Kidney epithelial cell (primary cell): Measurements from ENCODE around the gene ZNF646. TPM values are rescaled to one million over a fixed set of nuclear protein-coding genes. Genes with fewer than 3 reads are reported as not detected.

Experiments
- DNase-seq: peaks from one replicate; pipeline ENCODE4 v3.0.0-alpha.2; 2010; ENCODE audit warnings: low read depth
- H3K27me3 ChIP-seq: 2 replicates; pipeline ENCODE4 v1.6.0; 2011; ENCODE audit warnings: low read length; ENCODE audit not compliant: control insufficient read depth, insufficient read depth
- H3K36me3 ChIP-seq: 2 replicates; pipeline ENCODE4 v1.5.1; 2011; ENCODE audit warnings: low read length; ENCODE audit not compliant: control insufficient read depth, insufficient read depth
- H3K4me3 ChIP-seq: 2 replicates; pipeline ENCODE4 v1.5.1; 2011; ENCODE audit warnings: low read depth, mild to moderate bottlenecking, control low read depth, low read length
- CTCF ChIP-seq: IDR thresholded peaks from 2 replicates; pipeline ENCODE4 v1.5.1; 2011; ENCODE audit warnings: mild to moderate bottlenecking, moderate library complexity, low read length, control low read depth, inconsistent platforms; ENCODE audit not compliant: insufficient read depth, poor library complexity, severe bottlenecking
- total RNA-seq: library from RNA; depleted of rRNA; stranded (reverse); fragments of >200 nt; gene quantifications from 2 replicates; pipeline ENCODE4 v1.2.3, GENCODE V29; 2015

ZNF646 gene
- total RNA-seq, 1 donor from 2014 or later, result 17.8 TPM

- H3K4me3 ChIP-seq, result peak overlapping the region; percentile 90
- no peak for TF ChIP-seq CTCF
- no peak for DNase-seq
- peaks cover 2% of the 10 kb centered on the region for H3K36me3 ChIP-seq
- no peaks in the 10 kb centered on the region for H3K27me3 ChIP-seq
Observed at GRCh38 chr16:31072540-31073141, 1.6 kb upstream of the ZNF646 start.

DNA sequence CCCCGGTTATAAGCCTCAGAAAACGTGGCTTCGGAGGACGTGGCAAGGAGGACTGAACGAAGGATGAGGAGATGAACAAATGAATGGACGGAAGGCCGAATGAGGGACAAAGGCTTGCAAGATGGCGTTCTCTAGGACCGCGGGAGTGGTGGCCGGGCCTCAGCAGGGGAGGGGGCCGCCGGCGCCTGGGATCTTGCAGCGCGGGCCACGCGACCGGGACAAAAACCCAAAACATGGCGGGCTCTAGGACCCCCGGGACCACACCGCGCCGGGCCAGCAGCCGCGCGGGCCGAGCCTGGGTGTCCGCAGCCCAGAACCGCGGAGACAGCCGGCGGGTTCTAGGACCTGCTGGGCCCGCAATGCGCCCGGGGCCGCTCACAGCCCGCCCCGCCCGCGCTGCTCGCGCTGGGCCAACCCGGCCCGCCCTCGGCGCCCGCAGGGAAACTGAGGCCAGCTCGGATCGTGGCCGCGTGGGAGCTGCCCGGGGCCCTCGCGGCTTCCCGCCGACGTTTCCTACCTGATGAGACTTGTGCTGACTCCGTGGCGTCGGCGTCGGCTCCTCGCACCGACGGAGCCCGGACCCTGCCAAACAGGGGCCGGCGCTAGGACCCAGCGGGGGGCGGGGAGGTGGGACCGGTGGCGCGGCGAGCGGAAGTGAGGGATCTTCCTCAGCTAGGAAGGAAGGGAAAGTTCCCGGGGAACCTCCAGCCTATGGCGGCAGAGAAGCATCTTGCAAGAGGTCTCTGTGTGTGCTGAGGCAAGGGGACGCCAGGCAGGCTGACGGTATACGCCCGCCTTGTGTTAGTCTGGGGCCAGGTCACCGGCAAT, 866 bp upstream of the ZNF646 start:
- no peak for TF ChIP-seq CTCF
- no peak for DNase-seq
- no peaks in the 10 kb centered on the region for H3K27me3 ChIP-seq
- peaks cover 3% of the 10 kb centered on the region for H3K36me3 ChIP-seq
- H3K4me3 ChIP-seq, result peak overlapping the region; percentile 90

GRCh38 chr16:31074814-31075183, 577 bp downstream of the ZNF646 start:
- Histone ChIP-seq H3K4me3 (peak overlapping the region; percentile 90), H3K36me3 (peaks cover 3% of the 10 kb centered on the region), H3K27me3 (no peaks in the 10 kb centered on the region)
- TF ChIP-seq CTCF, result no peak
- DNase-seq, result no peak

DNA sequence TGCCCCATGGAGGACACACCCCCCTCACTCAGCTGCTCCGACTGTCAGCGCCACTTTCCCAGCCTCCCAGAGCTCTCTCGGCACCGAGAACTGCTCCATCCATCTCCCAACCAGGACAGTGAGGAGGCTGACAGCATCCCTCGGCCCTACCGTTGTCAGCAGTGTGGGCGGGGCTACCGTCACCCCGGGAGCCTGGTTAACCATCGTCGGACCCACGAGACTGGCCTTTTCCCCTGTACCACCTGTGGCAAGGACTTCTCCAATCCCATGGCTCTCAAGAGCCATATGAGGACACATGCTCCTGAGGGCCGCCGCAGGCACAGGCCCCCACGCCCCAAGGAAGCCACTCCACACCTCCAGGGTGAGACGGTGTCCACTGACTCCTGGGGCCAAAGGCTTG, 2.1 kb downstream of the ZNF646 start:
- TF ChIP-seq CTCF, result no peak
- Histone ChIP-seq H3K36me3 (peaks cover 6% of the 10 kb centered on the region), H3K4me3 (no peak overlapping the region), H3K27me3 (no peaks in the 10 kb centered on the region)
- no peak for DNase-seq

- H3K4me3 ChIP-seq, result no peak overlapping the region
- H3K27me3 ChIP-seq, result no peaks in the 10 kb centered on the region
- no peak for DNase-seq
- TF ChIP-seq CTCF, result no peak
- peaks cover 6% of the 10 kb centered on the region for H3K36me3 ChIP-seq
Observed at GRCh38 chr16:31077024-31077423, 2.8 kb downstream of the ZNF646 start.
